ENCODE data around the gene PLCD4.

- TF ChIP-seq CTCF (IDR thresholded peaks at IDR 0.05; ENCODE audit: poor library complexity), result no peak
- TF ChIP-seq EZH2 (IDR thresholded peaks at IDR 0.05; ENCODE audit: borderline replicate concordance), result no peak
- no peak for TF ChIP-seq EZH2phosphoT487 (IDR thresholded peaks at IDR 0.05; ENCODE audit: low read depth, severe bottlenecking, unreplicated experiment)
Observed at GRCh38 chr2:218576854-218577253, 30.8 kb upstream of the PLCD4 start.
